ENCODE results near the gene SLC25A13.

Gene SLC25A13

DNA sequence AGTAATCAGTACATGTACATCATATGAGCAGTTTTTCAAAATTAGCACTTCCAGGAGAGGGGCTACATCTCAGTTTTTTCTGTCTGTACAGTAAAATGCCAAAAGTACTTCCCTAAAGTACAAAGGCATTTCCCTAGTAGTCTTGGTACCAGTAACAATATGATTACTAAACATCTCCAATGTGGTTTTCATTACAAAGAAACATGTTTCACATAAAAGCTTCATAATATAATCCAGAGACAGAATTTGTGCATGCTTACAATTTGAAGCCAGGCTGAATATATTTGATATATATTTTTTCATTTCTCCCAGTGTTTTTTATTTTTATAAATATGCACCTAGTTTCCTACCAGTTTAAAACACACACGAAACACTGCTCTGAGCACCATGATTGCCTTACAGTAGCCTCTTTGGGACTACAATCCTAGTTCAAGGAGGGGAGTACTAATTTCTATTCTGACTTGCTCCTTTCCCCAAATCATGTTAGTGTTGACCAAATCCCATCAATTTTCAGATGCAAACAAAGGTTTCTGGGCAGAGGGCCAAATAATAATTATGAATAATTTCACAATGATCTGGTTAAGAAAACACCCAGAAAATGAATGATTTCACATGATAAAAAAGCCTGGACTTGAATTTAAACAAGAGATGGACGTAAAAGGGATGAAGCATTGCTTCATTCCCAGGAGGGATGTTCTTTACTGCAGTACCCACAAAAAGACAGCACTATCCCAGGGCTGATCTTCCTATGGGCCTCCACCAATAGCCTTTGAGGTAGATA, 201.3 kb downstream of the SLC25A13 start:
- no peak overlapping the region for H3K4me3 ChIP-seq (replicated peaks; ENCODE audit: insufficient read depth, low read length)
- TF ChIP-seq SPI1 (IDR thresholded peaks at IDR 0.05; ENCODE audit: borderline replicate concordance, low read depth) (no peak), GABPA (IDR thresholded peaks at IDR 0.05; ENCODE audit: low read depth) (no peak), POLR2AphosphoS5 (IDR thresholded peaks at IDR 0.05; ENCODE audit: low read depth) (no peak), CTCF (IDR thresholded peaks at IDR 0.05; ENCODE audit: insufficient read depth, low read length) (no peak), REST (IDR thresholded peaks at IDR 0.05; ENCODE audit: insufficient replicate concordance, low read depth) (no peak)
- no peaks in the 10 kb centered on the region for H3K27me3 ChIP-seq (ENCODE audit: insufficient read depth, poor library complexity, severe bottlenecking)
- no peak overlapping the region for H3K27ac ChIP-seq (replicated peaks)
- no peak for DNase-seq (ENCODE audit: low read depth in 1 of 2, low spot score in 1 of 2)

GRCh38 chr7:96118449-96119001, 203.4 kb downstream of the SLC25A13 start:
- TF ChIP-seq CTCF (IDR thresholded peaks at IDR 0.05; ENCODE audit: insufficient read depth, low read length) (no peak), REST (IDR thresholded peaks at IDR 0.05; ENCODE audit: insufficient replicate concordance, low read depth) (no peak), POLR2AphosphoS5 (IDR thresholded peaks at IDR 0.05; ENCODE audit: low read depth) (no peak), GABPA (IDR thresholded peaks at IDR 0.05; ENCODE audit: low read depth) (no peak), SPI1 (IDR thresholded peaks at IDR 0.05; ENCODE audit: borderline replicate concordance, low read depth) (no peak)
- DNase-seq (ENCODE audit: low read depth in 1 of 2, low spot score in 1 of 2): no peak
- no peak overlapping the region for H3K27ac ChIP-seq (replicated peaks)
- no peaks in the 10 kb centered on the region for H3K27me3 ChIP-seq (ENCODE audit: insufficient read depth, poor library complexity, severe bottlenecking)
- H3K4me3 ChIP-seq (replicated peaks; ENCODE audit: insufficient read depth, low read length): no peak overlapping the region

GRCh38 chr7:96116173-96116572, 205.7 kb downstream of the SLC25A13 start:
- no peak for DNase-seq (ENCODE audit: low read depth in 1 of 2, low spot score in 1 of 2)
- TF ChIP-seq SPI1 (IDR thresholded peaks at IDR 0.05; ENCODE audit: borderline replicate concordance, low read depth) (no peak), CTCF (IDR thresholded peaks at IDR 0.05; ENCODE audit: insufficient read depth, low read length) (no peak), GABPA (IDR thresholded peaks at IDR 0.05; ENCODE audit: low read depth) (no peak), REST (IDR thresholded peaks at IDR 0.05; ENCODE audit: insufficient replicate concordance, low read depth) (no peak), POLR2AphosphoS5 (IDR thresholded peaks at IDR 0.05; ENCODE audit: low read depth) (no peak)
- H3K27me3 ChIP-seq (ENCODE audit: insufficient read depth, poor library complexity, severe bottlenecking): no peaks in the 10 kb centered on the region

More at GRCh38 chr7:96116173-96116572, 205.7 kb downstream of the SLC25A13 start:
- H3K4me3 ChIP-seq (replicated peaks; ENCODE audit: insufficient read depth, low read length): no peak overlapping the region
- H3K27ac ChIP-seq (replicated peaks): no peak overlapping the region

Data from HL-60 (cell line).